Vagina (tissue), 2 donors: ENCODE results near the gene TTC7B. TPM values are rescaled to one million over a fixed set of nuclear protein-coding genes. Genes with fewer than 3 reads are reported as not detected.

Experiments
- DNase-seq, 2 donors: peaks; one replicate each; pipeline ENCODE4 v3.0.0-alpha.2; 2017; ENCODE audit errors: extremely low spot score in 2 of 2
- H3K27ac ChIP-seq: fragments of 200-600 bp; sonication (generic); one replicate; pipeline ENCODE4 v1.5.1; 2019
- H3K27me3 ChIP-seq: fragments of 200-600 bp; sonication (generic); one replicate; pipeline ENCODE4 v1.5.1; 2019
- H3K36me3 ChIP-seq, 2 donors: fragments of 200-600 bp; sonication (generic); one replicate each; pipeline ENCODE4 v1.5.1; 2017 to 2019
- H3K4me1 ChIP-seq: fragments of 200-600 bp; sonication (generic); one replicate; pipeline ENCODE4 v1.5.1; 2019
- H3K4me3 ChIP-seq, 2 donors: fragments of 200-600 bp; sonication (generic); 1 replicate in 1 of 2; 2 replicates in 1 of 2; pipeline ENCODE4 v1.5.1; 2016 to 2019
- H3K9me3 ChIP-seq: fragments of 200-600 bp; sonication (generic); one replicate; pipeline ENCODE4 v1.5.1; 2019
- POLR2A ChIP-seq, 2 donors: fragments of 450-650 bp; IDR thresholded peaks; one replicate each; pipeline ENCODE4 v1.6.1; 2017; ENCODE audit warnings: antibody characterized with exemption in 2 of 2, mild to moderate bottlenecking in 2 of 2, moderate library complexity in 2 of 2
- POLR2AphosphoS5 ChIP-seq, 2 donors: sonication (generic); formaldehyde crosslinking; IDR thresholded peaks; one replicate each; pipeline ENCODE4 v1.9.0; 2017; ENCODE audit warnings: antibody characterized with exemption in 2 of 2, mild to moderate bottlenecking in 2 of 2, low read depth in 1 of 2; ENCODE audit not compliant: insufficient read depth in 1 of 2
- intact Hi-C: fragments of 100-400 bp; cut with DNase I; formaldehyde crosslinking; loops from one replicate; pipeline ENCODE4 v1.15.1; 2023
- total RNA-seq: library from RNA; depleted of rRNA; stranded (reverse); fragments of >200 nt; gene quantifications from one replicate; pipeline ENCODE4 v1.2.3, GENCODE V29; 2016
- TF ChIP-seq, protein P1 (sequence below), 3 experiments: fragments of 450-650 bp in 2 of 3; fragments of 200-600 bp in 1 of 3; sonication (generic) in 1 of 3; IDR thresholded peaks; one replicate each; pipeline ENCODE4 v1.5.1; 2017 to 2019; ENCODE audit warnings: antibody characterized with exemption in 3 of 3, mild to moderate bottlenecking in 2 of 3, moderate library complexity in 2 of 3

TTC7B gene
- total RNA-seq, 1 donor from 2014 or later = 56.0 TPM

DNA sequence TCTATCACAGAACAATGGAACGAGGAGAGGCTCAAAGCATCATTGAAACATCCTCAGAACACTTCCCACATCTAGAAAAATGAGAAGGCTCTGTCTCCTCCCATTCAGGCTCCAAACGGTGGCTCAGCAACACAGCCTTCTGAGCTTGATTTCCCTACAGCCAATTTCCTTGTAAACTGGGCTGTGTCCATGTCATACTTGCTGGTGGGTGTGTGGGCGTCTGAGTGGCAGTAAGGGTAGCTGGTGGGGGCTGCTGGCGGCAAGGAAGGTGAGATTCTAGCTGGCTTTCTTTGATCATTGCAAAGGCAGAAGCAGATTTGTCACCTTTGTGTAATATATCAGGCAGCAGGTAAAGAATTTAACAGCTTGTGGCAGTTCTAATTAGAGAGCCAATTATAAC is 255.7 kb downstream of the TTC7B start:
- DNase-seq = no peak
- no peak overlapping the region for H3K4me3 ChIP-seq
- no peaks in the 10 kb centered on the region for H3K36me3 ChIP-seq
- H3K27me3 ChIP-seq = no peaks in the 10 kb centered on the region
- no peaks in the 10 kb centered on the region for H3K4me1 ChIP-seq
- TF ChIP-seq, protein P1, sequence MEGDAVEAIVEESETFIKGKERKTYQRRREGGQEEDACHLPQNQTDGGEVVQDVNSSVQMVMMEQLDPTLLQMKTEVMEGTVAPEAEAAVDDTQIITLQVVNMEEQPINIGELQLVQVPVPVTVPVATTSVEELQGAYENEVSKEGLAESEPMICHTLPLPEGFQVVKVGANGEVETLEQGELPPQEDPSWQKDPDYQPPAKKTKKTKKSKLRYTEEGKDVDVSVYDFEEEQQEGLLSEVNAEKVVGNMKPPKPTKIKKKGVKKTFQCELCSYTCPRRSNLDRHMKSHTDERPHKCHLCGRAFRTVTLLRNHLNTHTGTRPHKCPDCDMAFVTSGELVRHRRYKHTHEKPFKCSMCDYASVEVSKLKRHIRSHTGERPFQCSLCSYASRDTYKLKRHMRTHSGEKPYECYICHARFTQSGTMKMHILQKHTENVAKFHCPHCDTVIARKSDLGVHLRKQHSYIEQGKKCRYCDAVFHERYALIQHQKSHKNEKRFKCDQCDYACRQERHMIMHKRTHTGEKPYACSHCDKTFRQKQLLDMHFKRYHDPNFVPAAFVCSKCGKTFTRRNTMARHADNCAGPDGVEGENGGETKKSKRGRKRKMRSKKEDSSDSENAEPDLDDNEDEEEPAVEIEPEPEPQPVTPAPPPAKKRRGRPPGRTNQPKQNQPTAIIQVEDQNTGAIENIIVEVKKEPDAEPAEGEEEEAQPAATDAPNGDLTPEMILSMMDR (IDR thresholded peaks at IDR 0.05) = no peak
- TF ChIP-seq POLR2AphosphoS5 (IDR thresholded peaks at IDR 0.05; ENCODE audit: insufficient read depth in 1 of 2, low read depth in 1 of 2) = no peak
- no peak for TF ChIP-seq POLR2A (IDR thresholded peaks at IDR 0.05)
- intact Hi-C loops = no loop called here
- H3K27ac ChIP-seq = no peak overlapping the region
- no peaks in the 10 kb centered on the region for H3K9me3 ChIP-seq

DNA sequence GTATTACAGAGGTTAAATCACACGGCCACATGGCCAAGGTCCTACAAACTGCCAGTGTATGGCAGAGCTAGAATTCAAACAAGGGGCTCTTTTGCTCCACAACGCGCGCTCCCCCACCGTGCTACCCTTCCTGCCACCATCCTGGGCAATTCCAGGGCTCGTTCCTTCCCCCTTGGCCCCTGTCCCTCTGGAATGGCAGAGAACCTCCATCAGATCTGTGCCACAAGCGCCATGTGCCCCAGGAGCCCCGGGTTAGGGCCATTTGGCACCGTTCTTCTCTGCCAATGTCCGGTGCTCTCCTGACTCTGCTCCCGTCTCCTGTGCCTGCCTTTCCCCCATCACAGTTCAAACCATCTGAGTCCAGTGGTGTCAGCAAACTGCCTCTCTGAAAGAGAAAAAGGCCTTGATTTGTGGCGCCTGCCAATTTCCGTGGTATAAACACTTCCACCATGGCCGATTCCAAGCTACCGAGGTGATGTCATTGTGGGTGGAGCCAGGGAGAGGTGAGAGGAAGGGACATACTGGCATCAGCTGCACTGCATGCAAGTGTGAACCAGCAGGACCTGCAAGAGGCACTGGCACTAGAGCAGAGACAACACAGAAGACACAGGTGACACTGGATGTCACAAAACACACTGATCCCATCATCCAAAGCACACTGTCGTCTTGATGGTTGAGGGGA is 256.3 kb downstream of the TTC7B start:
- H3K36me3 ChIP-seq = no peaks in the 10 kb centered on the region
- no peak for DNase-seq
- H3K27me3 ChIP-seq = no peaks in the 10 kb centered on the region
- H3K4me1 ChIP-seq = no peaks in the 10 kb centered on the region
- H3K27ac ChIP-seq = no peak overlapping the region
- TF ChIP-seq POLR2A (IDR thresholded peaks at IDR 0.05) = no peak
- TF ChIP-seq POLR2AphosphoS5 (IDR thresholded peaks at IDR 0.05; ENCODE audit: insufficient read depth in 1 of 2, low read depth in 1 of 2) = no peak
- TF ChIP-seq, protein P1 (IDR thresholded peaks at IDR 0.05) = no peak
- intact Hi-C loops = no loop called here
- H3K9me3 ChIP-seq = no peaks in the 10 kb centered on the region
- no peak overlapping the region for H3K4me3 ChIP-seq

DNA sequence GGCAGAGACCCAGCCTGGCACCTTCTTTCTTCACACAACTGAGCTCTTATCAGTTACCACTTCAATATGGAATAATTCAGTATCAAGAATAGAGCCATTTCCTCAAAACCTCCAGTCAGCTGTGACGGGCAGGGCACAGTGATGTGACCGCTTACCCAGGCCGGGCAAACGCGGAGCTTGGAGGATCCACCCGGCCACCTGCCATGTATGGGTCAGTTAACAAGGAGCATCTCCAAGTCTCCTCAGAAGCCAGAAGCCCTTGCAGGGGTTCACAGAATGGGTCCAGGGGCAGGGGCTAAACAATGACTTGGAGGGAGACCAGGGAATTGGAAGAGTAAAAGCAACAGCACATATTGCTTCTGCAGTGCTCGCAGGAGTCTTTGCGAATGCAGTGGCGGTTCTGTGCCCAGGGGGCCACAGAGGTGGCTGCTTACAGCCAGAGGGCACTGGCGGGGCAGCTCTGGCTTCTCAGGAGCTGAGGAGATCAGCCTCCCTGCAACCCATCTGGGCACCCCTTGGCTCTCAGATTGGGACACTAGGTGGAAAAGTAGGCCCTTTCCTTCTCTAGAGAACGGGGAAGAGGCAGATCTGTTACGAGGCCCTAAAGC is 257.1 kb downstream of the TTC7B start:
- no peak for DNase-seq
- intact Hi-C loops = no loop called here
- H3K36me3 ChIP-seq = no peaks in the 10 kb centered on the region
- no peaks in the 10 kb centered on the region for H3K9me3 ChIP-seq
- no peaks in the 10 kb centered on the region for H3K27me3 ChIP-seq
- H3K4me3 ChIP-seq = no peak overlapping the region
- no peak overlapping the region for H3K27ac ChIP-seq
- H3K4me1 ChIP-seq = no peaks in the 10 kb centered on the region
- TF ChIP-seq POLR2AphosphoS5 (IDR thresholded peaks at IDR 0.05; ENCODE audit: insufficient read depth in 1 of 2, low read depth in 1 of 2) = no peak
- TF ChIP-seq, protein P1 (IDR thresholded peaks at IDR 0.05) = no peak
- TF ChIP-seq POLR2A (IDR thresholded peaks at IDR 0.05) = no peak

DNA sequence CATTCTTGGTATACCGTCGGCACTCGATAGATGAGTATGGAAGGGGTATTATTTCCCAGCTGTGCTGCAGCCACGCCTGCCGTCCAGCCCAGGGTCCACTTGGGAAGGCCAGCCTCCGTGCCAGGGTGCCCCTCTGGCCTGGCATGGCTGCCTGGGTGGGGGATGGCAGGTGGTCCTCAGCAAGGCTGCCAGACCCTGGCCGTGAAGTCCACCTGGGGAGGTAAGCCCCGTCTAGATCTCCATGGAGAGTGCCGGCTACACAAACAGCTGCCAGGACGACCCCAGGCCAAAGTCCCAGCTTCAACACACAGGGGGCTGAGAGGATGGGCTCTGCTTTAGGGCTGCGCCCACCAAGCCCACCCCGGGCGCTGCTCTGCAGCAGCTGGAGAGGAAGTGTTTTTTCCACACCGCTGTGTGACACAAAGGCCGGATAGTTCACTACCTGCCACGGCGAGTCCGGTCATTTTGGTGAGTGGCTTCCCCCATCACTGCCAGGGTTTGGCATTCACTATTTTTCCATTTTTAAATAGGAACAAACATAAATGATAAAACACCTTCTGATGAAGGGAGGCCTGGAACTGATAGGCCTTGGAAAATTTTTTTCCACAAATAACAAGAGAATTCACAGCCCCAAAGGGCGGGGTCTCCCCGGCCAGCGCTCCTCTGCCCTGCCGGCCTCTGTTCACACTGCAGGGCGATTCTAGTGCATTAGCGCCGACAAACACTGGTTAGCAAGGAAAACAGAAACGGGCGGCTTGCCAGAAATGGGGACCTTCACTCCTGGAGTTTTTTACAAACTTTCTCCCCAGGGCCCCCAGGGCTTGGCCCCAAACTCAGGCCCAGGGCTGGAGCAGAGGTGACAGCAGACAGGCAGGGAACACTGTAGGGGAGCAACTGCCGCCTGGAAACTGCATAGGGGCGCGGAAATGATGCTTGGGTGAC is 257.9 kb downstream of the TTC7B start:
- no peaks in the 10 kb centered on the region for H3K9me3 ChIP-seq
- H3K36me3 ChIP-seq = no peaks in the 10 kb centered on the region
- intact Hi-C loops = no loop called here
- no peak for TF ChIP-seq POLR2AphosphoS5 (IDR thresholded peaks at IDR 0.05; ENCODE audit: insufficient read depth in 1 of 2, low read depth in 1 of 2)
- TF ChIP-seq, protein P1 (IDR thresholded peaks at IDR 0.05) = no peak
- no peak for TF ChIP-seq POLR2A (IDR thresholded peaks at IDR 0.05)
- no peak for DNase-seq
- H3K4me3 ChIP-seq = no peak overlapping the region
- H3K4me1 ChIP-seq = no peaks in the 10 kb centered on the region
- H3K27ac ChIP-seq = no peak overlapping the region
- H3K27me3 ChIP-seq = no peaks in the 10 kb centered on the region
